ENCODE results near the gene PARP9.

- TF ChIP-seq CTCF (IDR thresholded peaks at IDR 0.05; ENCODE audit: low read depth, low read length) (no peak), EZH2phosphoT487 (IDR thresholded peaks at IDR 0.05; ENCODE audit: low read depth) (no peak)
These were observed 45.9 kb upstream of the PARP9 start for GRCh38 chr3:122609798-122610559.

Measured in OCI-LY3 (cell line).